Stimulated activated CD8-positive, alpha-beta memory T cell treated with anti-CD3 and anti-CD28 coated beads, Interleukin-7, amount 100 ng/mL, for 24 hours (primary cell): ENCODE measurements around the gene OTUD1.
"Not testable (repeated sequence)": the region's sequence is repeated elsewhere in the genome, so short reads cannot be mapped to it uniquely, and the experiment has no call there.

Source experiments
- DNase-seq: peaks from one replicate; pipeline ENCODE4 v3.0.0-alpha.2; 2020; ENCODE audit warnings: low read depth

Gene OTUD1, protein sequence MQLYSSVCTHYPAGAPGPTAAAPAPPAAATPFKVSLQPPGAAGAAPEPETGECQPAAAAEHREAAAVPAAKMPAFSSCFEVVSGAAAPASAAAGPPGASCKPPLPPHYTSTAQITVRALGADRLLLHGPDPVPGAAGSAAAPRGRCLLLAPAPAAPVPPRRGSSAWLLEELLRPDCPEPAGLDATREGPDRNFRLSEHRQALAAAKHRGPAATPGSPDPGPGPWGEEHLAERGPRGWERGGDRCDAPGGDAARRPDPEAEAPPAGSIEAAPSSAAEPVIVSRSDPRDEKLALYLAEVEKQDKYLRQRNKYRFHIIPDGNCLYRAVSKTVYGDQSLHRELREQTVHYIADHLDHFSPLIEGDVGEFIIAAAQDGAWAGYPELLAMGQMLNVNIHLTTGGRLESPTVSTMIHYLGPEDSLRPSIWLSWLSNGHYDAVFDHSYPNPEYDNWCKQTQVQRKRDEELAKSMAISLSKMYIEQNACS

GRCh38 chr10:23438547-23439451 is at the start of gene OTUD1:
TSS of gene OTUD1 (plus strand) at chr10:23439075. CDS start at chr10:23439458, 383 bp downstream.
- peak; percentile 87 for DNase-seq

- DNase-seq, result not testable (repeated sequence)
Observed at GRCh38 chr10:23390408-23390807, 48.5 kb upstream of the OTUD1 start.

DNA sequence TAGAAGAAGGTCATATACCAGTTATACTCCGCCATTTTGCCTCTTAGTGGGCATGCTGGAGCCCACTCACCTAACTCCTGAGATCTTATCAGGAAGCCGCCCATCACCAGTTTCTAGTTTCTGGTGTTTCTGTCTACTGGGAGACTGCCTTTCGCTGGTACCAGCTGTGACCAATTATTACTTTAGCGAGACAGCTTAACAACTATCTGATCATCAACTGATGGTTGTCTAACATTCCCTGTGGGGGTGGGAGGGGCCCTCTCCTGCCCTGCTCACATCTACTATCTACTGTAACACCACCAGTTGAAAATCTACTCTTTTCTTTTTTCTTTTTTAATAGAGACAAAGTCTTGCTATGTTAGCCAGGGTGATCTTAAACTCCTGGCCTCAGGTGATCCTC is 48.1 kb upstream of the OTUD1 start:
- no peak for DNase-seq

DNA sequence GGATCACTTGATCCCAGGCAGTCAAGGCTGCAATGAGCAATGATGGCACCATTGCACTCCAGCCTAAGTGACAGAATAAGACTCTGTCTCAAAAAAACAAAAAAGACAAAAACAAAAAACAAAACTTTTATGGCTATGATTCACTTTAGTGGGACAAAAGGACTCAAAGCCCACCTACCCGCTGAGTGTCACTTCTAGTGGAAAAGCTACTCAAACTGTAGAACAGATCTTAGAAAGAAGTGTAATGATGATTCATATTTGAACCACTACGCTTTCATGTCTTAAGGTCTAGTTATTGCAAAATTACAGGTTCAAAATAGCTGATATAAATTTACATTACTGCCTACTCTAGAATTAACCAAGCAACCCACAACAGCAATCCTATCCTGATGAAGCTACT is 47.1 kb upstream of the OTUD1 start:
- DNase-seq, result no peak

DNA sequence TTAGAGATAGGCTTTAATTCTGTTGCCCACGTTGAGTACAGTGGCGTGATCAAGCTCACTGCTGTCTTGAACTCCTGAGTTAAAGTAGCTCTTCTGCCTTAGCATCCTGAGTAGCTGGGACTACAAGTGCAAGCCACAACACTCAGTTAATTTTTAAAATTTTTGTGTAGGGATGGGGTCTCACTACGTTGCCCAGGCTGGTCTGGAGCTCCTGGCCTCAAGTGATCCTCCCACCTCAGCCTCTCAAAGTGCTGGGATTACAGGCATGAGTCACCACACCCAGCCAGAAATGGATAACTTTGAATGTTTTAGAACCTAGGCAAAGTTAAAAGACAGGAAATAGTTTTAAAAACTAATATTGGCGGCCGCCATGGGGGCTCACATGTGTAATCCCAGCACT is 43.9 kb upstream of the OTUD1 start:
- DNase-seq, result no peak

DNA sequence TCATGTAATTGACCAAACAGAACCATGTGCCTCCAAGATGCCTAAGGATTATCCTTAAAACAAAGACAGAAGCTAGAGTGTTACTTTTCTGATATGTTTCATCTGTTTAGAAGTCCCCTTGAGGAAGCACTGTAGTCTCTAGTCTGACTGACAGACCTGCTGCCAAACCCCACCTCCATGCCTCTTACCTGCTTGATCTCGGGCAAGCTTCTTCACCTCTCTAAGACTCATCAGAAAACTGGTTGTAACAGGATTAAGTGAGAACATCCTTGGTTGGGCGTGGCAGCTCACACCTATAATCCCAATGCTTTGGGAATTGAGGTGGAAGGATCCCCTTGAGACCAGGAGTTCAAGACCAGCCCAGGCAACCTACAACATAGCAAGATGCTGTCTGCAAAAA is 42.2 kb upstream of the OTUD1 start:
- no peak for DNase-seq

GRCh38 chr10:23399701-23400144 is 39.2 kb upstream of the OTUD1 start:
- DNase-seq, result no peak

GRCh38 chr10:23402856-23403255 is 36.0 kb upstream of the OTUD1 start:
- no peak for DNase-seq

- DNase-seq, result no peak
Observed at GRCh38 chr10:23403278-23403677, 35.6 kb upstream of the OTUD1 start.

DNA sequence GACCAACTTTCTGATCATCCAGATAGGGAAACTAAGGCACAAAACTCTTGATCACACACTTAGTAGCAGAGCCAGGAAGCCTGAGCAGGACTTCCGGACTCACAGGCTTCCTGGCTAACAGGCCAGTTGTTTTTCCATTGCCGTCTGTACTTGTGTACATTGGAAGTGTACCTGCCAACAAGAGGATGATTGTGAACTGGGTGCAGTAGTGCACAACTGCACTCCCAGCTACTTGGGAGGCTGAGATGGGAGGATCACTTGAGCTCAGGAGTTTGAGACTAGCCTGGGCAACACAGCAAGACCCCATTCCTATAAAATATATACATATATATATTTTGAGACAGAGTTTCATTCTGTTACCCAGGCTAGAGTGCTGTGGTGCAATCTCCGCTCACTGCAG is 35.2 kb upstream of the OTUD1 start:
- DNase-seq, result no peak

GRCh38 chr10:23404461-23404980 is 34.4 kb upstream of the OTUD1 start:
- no peak for DNase-seq

- no peak for DNase-seq
Observed at GRCh38 chr10:23405540-23405939, 33.3 kb upstream of the OTUD1 start.

DNA sequence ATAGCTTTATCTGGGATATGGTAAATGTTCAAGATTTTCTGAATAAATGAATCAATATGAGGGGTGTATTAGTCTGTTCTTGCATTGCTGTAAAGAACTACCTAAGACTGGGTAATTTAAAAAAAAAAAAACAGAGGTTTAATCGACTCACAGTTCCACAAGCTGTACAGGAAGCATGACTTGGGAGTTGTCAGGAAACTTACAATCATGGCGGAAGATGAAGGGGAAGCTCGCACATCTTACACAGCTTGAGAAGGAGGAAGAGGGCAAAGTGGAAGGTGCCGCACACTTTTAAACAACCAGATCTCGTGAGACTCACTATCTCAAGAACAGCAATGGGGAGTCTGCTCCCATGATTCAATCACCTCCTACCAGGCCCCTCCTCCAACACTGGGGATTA is 32.5 kb upstream of the OTUD1 start:
- DNase-seq, result no peak

DNA sequence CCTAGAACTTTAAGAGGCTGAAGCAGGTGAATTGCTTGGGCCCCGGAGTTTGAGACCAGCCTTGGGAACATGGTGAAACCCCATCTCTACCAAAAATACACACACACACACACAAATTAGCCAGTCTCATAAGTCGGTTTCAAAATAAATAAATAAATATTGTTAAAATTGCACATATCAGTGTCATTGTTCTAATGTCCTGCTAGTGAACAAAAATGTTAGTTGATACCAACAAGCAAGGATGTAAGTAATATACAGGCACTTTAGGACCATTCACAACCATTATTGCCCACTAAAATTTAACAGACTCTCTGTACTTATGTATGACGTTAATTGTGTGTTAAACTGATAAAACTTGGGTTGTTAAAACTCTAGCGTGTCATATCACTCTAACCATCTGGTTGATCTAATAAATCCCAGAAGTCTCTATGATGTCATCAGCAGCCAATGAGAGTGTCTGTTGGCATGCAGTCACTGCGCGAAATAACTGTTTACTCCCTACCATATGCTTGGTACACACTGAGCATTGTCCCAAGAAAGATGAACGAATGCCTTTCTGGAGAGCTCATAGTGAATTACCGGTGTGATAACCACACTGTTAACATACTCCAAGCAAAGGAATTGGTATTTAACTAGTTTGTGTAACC is 30.4 kb upstream of the OTUD1 start:
- no peak for DNase-seq

DNA sequence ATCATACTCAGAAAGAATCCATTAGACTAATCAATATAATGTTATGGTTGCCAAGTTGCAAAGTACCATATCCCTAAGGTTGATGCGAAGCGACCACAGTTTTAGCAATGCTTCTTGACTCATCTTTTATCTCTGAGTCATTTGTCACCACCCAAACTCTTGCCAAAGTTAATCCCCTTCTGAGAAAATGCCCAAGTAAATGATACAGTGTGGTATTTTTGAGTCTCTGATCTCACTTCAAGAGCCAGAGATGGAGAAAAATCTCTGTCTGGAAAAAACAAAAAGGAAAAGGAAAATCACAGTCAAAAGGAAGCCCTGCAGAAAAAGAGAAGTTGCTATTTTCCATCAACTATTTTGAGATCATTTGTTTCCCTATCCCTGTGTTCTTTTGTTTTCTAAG is 26.7 kb upstream of the OTUD1 start:
- DNase-seq, result no peak

DNA sequence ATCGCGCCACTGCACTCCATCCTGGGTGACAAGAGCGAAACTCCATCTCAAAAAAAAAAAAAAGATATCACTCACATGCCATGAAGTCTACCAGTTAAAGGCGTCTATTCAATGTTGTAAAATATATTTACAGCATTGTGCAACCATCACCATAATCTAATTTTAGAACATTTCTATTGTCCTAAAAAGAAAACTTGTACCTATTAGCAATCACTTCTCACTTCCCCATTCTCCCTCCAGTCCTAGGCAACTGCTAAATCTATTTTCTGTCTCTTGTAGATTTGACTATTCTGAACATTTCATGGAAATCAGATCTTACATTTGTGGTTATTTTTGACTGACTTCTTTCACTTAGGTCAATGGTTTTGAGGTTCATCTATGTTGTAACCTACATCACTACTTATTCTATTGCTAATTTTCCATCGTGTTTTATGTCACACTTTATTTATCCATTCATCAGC is 25.2 kb upstream of the OTUD1 start:
- DNase-seq, result no peak

GRCh38 chr10:23414658-23415057 is 24.2 kb upstream of the OTUD1 start:
- DNase-seq, result no peak

DNA sequence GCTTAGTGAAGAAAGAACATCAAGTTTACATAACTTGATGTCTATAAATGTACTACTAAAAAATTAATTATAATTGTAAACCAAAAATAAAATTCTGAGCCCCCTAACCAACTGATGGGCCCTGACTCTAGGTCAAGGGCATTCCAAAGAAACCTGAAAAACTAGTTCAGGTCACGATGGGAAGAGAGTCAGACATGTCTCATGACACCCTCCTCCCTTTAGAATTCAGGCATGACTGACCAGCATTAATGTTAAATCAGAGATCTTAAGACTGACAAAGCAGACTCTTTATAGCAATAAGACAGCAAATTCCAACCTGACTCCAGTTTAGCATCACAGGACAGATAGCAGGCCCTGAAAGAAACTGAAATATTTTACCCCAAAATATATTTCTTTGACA is 21.6 kb upstream of the OTUD1 start:
- no peak for DNase-seq

DNA sequence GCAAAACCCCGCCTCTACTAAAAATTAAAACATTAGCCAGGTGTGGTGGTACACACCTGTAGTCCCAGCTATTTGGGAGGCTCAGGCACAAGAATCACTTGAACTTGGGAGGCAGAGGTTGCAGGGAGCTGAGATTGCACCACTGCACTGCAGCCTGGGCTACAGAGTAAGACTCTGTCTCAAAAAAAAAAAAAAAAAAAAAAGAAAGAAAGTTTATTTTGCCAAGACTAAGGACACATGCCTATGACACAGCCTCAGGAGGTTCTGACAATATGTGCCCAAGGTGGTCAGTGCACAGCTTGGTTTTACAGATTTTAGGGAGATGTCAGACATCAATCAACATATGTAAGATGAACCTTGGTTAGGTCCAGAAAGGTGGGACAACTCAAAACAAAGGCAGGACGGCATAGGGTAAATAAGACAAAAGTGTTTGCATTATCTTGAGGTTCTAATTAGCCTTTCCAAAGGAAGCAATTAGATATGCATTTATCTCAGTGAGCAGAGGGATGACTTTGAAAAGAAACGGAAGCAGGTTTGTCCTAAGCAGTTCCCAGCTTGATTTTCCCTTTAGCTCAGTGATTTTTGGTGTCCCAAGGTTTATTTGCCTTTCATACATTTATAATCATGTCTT is 20.7 kb upstream of the OTUD1 start:
- DNase-seq, result no peak

DNA sequence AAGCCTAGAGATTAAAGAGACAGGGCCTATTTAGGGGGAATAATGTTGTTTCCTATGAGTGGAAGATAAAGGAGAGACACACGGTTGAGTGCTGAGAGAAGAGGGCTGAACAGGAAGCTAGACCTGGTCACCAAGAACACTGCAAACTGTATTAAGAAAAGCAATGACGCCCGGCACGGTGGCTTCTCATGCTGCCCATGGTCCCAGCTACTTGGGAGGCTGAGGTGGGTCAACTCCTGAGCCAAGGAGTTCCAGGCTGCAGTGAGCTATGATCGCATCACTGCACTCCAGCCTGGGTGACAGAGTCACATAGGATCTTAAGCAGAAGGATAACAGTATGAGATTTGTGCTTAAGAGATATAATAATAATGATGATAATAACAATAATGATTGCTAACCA is 19.7 kb upstream of the OTUD1 start:
- DNase-seq, result no peak

- DNase-seq, result no peak
Observed at GRCh38 chr10:23419655-23420329, 19.1 kb upstream of the OTUD1 start.
